ENCODE data around the gene TRAPPC3. TPM values are rescaled to one million over a fixed set of nuclear protein-coding genes. Genes with fewer than 3 reads are reported as not detected.

The TRAPPC3 gene
- total RNA-seq, 1 experiment from 2014 or later = 119 TPM

GRCh38 chr1:36170643-36171412, 21.5 kb upstream of the TRAPPC3 start:
- POLR2A ChIA-PET (ENCODE audit: unreplicated experiment) = no interaction called here
- Histone ChIP-seq H3K9ac (ENCODE audit: low read length) (no peak overlapping the region), H3K27me3 (ENCODE audit: low read length) (no peaks in the 10 kb centered on the region), H3K9me2 (replicated peaks; ENCODE audit: low read length) (no peaks in the 10 kb centered on the region), H3K4me1 (ENCODE audit: insufficient read depth, low read length) (peaks cover 23% of the 10 kb centered on the region), H3K79me2 (ENCODE audit: low read length) (peaks cover 54% of the 10 kb centered on the region), H3F3A (ENCODE audit: low read length, unreplicated experiment) (no peaks in the 10 kb centered on the region), H3K27ac (ENCODE audit: low read length) (no peak overlapping the region), H3K36me3 (ENCODE audit: low read depth, low read length) (peaks cover 40% of the 10 kb centered on the region), H3K4me2 (ENCODE audit: low read length) (no peak overlapping the region), H2AFZ (ENCODE audit: low read length) (no peak overlapping the region), H3K9me3 (ENCODE audit: low read length) (no peaks in the 10 kb centered on the region), H3K4me3 (ENCODE audit: low read length) (no peak overlapping the region), H4K20me1 (ENCODE audit: low read length) (no peaks in the 10 kb centered on the region; the same call in 1 of the 2 replicates)
- ATAC-seq (no peak), DNase-seq (no peak)
- BruUV-seq (replicated peaks) = no TSS peak
- intact Hi-C loops (cut with micrococcal nuclease) = no loop called here
- no peak for TF ChIP-seq EZH2phosphoT487 (IDR thresholded peaks at IDR 0.05; ENCODE audit: borderline replicate concordance, low read length)
- no peak for TF ChIP-seq EZH2 (IDR thresholded peaks at IDR 0.05; ENCODE audit: low read length, unreplicated experiment)
- TF ChIP-seq CTCF (conservative IDR thresholded peaks at IDR 0.05; ENCODE audit: low read depth, low read length) = no peak
- CTCF ChIA-PET = no interaction called here

DNA sequence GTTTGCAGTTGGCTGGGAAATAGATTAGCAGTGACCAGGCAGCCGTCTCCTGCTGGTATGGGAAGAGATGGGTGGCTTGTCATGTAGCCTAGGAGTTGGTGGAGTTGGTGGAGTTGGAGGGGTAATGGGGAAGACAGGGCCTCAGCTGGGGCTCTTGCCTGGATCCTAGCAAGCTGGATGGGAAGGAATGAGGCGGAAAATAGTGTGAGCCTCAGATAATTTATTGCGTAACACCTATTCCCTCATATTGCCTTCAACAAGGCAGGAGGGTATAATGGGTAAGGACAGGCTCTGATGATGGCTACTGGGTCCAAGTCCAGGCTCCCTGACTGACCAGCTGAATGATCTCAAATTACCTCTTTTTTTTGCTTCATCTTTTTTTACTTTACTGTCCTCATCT, 19.2 kb upstream of the TRAPPC3 start:
- H3F3A ChIP-seq (ENCODE audit: low read length, unreplicated experiment) = no peaks in the 10 kb centered on the region
- no peaks in the 10 kb centered on the region for H3K27me3 ChIP-seq (ENCODE audit: low read length)
- peaks cover 19% of the 10 kb centered on the region for H3K4me1 ChIP-seq (ENCODE audit: insufficient read depth, low read length)
- peaks cover 6% of the 10 kb centered on the region; the same call in 1 of the 2 replicates for H4K20me1 ChIP-seq (ENCODE audit: low read length)
- intact Hi-C loops (cut with micrococcal nuclease) = no loop called here
- ATAC-seq (no peak), DNase-seq (no peak)
- ChIA-PET CTCF (no interaction called here), POLR2A (ENCODE audit: unreplicated experiment) (no interaction called here)
- no TSS peak for BruUV-seq (replicated peaks)
- H3K36me3 ChIP-seq (ENCODE audit: low read depth, low read length) = peaks cover 24% of the 10 kb centered on the region
- H3K4me3 ChIP-seq (ENCODE audit: low read length) = no peak overlapping the region
- no peak overlapping the region for H3K27ac ChIP-seq (ENCODE audit: low read length)
- no peak overlapping the region for H3K9ac ChIP-seq (ENCODE audit: low read length)
- no peaks in the 10 kb centered on the region for H3K9me2 ChIP-seq (replicated peaks; ENCODE audit: low read length)
- no peak for TF ChIP-seq CTCF (conservative IDR thresholded peaks at IDR 0.05; ENCODE audit: low read depth, low read length)
- TF ChIP-seq EZH2phosphoT487 (IDR thresholded peaks at IDR 0.05; ENCODE audit: borderline replicate concordance, low read length) = no peak
- TF ChIP-seq EZH2 (IDR thresholded peaks at IDR 0.05; ENCODE audit: low read length, unreplicated experiment) = no peak
- H3K4me2 ChIP-seq (ENCODE audit: low read length) = no peak overlapping the region
- peaks cover 67% of the 10 kb centered on the region for H3K79me2 ChIP-seq (ENCODE audit: low read length)
- no peaks in the 10 kb centered on the region for H3K9me3 ChIP-seq (ENCODE audit: low read length)
- H2AFZ ChIP-seq (ENCODE audit: low read length) = no peak overlapping the region
